GM18517 (cell line): ENCODE data around the gene ZDHHC20.

Experiments
- ATAC-seq: cut with Tn5 transposase; IDR thresholded peaks from one replicate; pipeline ENCODE4 v1.9.1; 2021; ENCODE audit warnings: mild to moderate bottlenecking, moderate library complexity; ENCODE audit not compliant: unreplicated experiment

Gene ZDHHC20

GRCh38 chr13:21364357-21364756, 94.7 kb downstream of the ZDHHC20 start:
- no peak for ATAC-seq

- no peak for ATAC-seq
These were observed 96.4 kb downstream of the ZDHHC20 start for GRCh38 chr13:21362741-21363140.

- ATAC-seq, result no peak
These were observed 97.4 kb downstream of the ZDHHC20 start for GRCh38 chr13:21361706-21362105.

- no peak for ATAC-seq
These were observed 98.0 kb downstream of the ZDHHC20 start for GRCh38 chr13:21361123-21361522.

- ATAC-seq, result no peak
These were observed 98.6 kb downstream of the ZDHHC20 start for GRCh38 chr13:21360463-21360862.

GRCh38 chr13:21359855-21360254, 99.2 kb downstream of the ZDHHC20 start:
- no peak for ATAC-seq

- ATAC-seq, result no peak
These were observed 103.8 kb downstream of the ZDHHC20 start for GRCh38 chr13:21355304-21355703.

GRCh38 chr13:21354721-21355120, 104.4 kb downstream of the ZDHHC20 start:
- no peak for ATAC-seq

- ATAC-seq, result no peak
These were observed 110.5 kb downstream of the ZDHHC20 start for GRCh38 chr13:21348488-21349120.

- no peak for ATAC-seq
These were observed 111.3 kb downstream of the ZDHHC20 start for GRCh38 chr13:21347753-21348318.

- no peak for ATAC-seq
These were observed 114.4 kb downstream of the ZDHHC20 start for GRCh38 chr13:21344662-21345176.

- no peak for ATAC-seq
These were observed 115.4 kb downstream of the ZDHHC20 start for GRCh38 chr13:21343659-21344058.

- ATAC-seq, result no peak
These were observed 116.2 kb downstream of the ZDHHC20 start for GRCh38 chr13:21342699-21343442.

- no peak for ATAC-seq
These were observed 117.3 kb downstream of the ZDHHC20 start for GRCh38 chr13:21341637-21342422.

GRCh38 chr13:21338639-21339278, 120.3 kb downstream of the ZDHHC20 start:
- ATAC-seq, result no peak

- no peak for ATAC-seq
These were observed 120.9 kb downstream of the ZDHHC20 start for GRCh38 chr13:21338156-21338555.

GRCh38 chr13:21336609-21337349, 122.3 kb downstream of the ZDHHC20 start:
- no peak for ATAC-seq

GRCh38 chr13:21333186-21333585, 125.9 kb downstream of the ZDHHC20 start:
- no peak for ATAC-seq

GRCh38 chr13:21330126-21330861, 128.8 kb downstream of the ZDHHC20 start:
- peak; percentile 81 for ATAC-seq
